Measurements from ENCODE around the gene PCCA.

PCCA gene

DNA sequence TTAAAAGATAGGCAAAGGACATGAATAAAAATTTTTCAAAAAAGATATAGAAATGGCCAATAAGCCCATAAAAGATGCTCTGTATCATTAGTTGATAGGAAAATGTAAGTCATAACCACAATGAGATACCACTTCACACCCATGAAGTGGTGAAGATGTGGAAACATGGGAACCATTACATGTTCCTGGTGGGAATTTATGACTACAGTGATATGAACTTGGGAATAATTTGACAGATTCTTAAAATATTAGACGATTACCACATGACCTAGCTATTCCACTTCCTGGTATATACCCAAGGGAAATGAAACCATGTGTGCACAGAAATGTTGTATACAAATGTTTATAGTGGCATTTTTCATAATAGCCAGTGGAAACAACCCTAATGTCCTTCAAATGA, 267.5 kb downstream of the PCCA start:
- in situ Hi-C loops (cut with MboI; ENCODE audit: low pct_unique_long_range_greater_than_20kb, low sequenced_read_pairs, unreplicated experiment) = no loop called here
- TF ChIP-seq, protein P1, sequence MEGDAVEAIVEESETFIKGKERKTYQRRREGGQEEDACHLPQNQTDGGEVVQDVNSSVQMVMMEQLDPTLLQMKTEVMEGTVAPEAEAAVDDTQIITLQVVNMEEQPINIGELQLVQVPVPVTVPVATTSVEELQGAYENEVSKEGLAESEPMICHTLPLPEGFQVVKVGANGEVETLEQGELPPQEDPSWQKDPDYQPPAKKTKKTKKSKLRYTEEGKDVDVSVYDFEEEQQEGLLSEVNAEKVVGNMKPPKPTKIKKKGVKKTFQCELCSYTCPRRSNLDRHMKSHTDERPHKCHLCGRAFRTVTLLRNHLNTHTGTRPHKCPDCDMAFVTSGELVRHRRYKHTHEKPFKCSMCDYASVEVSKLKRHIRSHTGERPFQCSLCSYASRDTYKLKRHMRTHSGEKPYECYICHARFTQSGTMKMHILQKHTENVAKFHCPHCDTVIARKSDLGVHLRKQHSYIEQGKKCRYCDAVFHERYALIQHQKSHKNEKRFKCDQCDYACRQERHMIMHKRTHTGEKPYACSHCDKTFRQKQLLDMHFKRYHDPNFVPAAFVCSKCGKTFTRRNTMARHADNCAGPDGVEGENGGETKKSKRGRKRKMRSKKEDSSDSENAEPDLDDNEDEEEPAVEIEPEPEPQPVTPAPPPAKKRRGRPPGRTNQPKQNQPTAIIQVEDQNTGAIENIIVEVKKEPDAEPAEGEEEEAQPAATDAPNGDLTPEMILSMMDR (IDR thresholded peaks at IDR 0.05; ENCODE audit: extremely low read depth, insufficient read depth, missing control alignments) = no peak
- DNase-seq (ENCODE audit: low spot score) = no peak

DNA sequence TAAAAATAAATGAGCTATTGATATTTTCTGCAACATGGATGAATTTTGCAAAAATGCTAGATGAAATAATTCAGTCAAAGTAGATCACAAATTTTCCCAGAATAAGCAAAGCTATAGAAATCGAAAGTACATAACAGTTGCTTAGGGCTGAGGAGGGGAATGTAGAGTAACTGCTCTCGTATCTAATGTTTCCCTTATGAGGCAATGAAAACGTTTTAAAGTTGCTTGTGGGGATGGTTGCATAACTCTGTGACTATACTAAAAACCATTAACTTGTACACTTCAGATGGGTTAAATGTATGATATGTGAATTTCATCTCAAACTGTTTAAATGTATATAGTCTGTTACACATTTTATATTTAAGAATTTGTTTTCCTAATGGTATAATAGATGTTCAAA, 268.0 kb downstream of the PCCA start:
- TF ChIP-seq, protein P1 (IDR thresholded peaks at IDR 0.05; ENCODE audit: extremely low read depth, insufficient read depth, missing control alignments) = no peak
- in situ Hi-C loops (cut with MboI; ENCODE audit: low pct_unique_long_range_greater_than_20kb, low sequenced_read_pairs, unreplicated experiment) = no loop called here
- no peak for DNase-seq (ENCODE audit: low spot score)

DNA sequence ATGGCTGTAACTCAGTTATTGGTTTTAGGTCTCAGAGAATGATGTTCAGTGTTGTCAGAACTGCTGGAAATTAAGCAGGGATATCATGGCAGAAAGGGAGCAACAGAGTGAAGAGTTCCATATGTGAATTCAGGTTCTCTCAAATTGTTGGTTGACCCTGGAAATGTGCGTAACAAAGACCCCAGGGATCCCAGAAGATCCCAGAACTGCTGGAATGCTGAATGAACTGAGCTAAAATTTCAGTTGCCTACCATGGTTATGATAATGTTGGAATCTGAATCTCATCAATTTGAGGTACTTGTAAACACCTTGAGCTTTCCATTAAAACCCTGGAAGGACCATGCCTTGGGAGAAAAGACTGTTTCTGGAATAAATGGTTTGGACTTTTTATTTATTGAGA, 268.9 kb downstream of the PCCA start:
- no peak for DNase-seq (ENCODE audit: low spot score)
- in situ Hi-C loops (cut with MboI; ENCODE audit: low pct_unique_long_range_greater_than_20kb, low sequenced_read_pairs, unreplicated experiment) = no loop called here
- TF ChIP-seq, protein P1 (IDR thresholded peaks at IDR 0.05; ENCODE audit: extremely low read depth, insufficient read depth, missing control alignments) = no peak

DNA sequence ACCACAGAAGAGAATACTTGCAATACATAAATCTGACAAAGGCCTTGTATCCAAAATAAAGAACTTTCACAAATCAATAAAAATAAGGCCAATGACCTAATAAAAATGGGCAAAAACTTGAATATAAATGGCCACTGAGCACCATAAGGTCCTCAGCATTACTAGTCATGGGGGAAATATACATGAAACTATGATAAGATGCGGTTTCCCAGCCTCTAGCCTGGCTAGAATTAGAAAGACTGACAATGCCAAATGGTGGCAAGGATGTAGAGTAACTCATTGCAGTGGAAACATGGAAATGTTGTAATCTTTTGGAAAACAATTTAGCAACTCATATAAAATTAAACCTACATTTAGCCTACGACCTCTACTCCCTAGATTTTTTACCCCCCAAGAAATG, 272.6 kb downstream of the PCCA start:
- in situ Hi-C loops (cut with MboI; ENCODE audit: low pct_unique_long_range_greater_than_20kb, low sequenced_read_pairs, unreplicated experiment) = no loop called here
- DNase-seq (ENCODE audit: low spot score) = no peak
- TF ChIP-seq, protein P1 (IDR thresholded peaks at IDR 0.05; ENCODE audit: extremely low read depth, insufficient read depth, missing control alignments) = no peak

DNA sequence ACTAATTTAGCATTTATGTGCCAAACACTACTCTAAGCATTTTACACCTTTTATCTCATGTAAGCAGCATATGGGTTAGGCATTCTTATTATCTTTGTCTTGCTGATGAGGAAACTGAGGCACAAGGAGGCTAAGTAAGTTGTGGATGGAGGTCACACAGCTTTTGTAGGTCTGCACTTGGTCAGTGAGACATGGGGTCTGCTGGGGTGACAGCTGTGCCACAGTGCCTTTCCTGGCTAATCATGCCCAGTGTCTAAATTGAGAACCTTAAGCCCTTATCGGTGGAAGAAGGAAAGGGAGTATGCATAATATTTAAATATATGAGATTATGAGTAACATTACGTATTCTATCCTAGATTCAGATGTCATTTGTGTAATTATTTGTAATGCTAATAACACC, 273.5 kb downstream of the PCCA start:
- TF ChIP-seq, protein P1 (IDR thresholded peaks at IDR 0.05; ENCODE audit: extremely low read depth, insufficient read depth, missing control alignments) = no peak
- in situ Hi-C loops (cut with MboI; ENCODE audit: low pct_unique_long_range_greater_than_20kb, low sequenced_read_pairs, unreplicated experiment) = no loop called here
- no peak for DNase-seq (ENCODE audit: low spot score)

DNA sequence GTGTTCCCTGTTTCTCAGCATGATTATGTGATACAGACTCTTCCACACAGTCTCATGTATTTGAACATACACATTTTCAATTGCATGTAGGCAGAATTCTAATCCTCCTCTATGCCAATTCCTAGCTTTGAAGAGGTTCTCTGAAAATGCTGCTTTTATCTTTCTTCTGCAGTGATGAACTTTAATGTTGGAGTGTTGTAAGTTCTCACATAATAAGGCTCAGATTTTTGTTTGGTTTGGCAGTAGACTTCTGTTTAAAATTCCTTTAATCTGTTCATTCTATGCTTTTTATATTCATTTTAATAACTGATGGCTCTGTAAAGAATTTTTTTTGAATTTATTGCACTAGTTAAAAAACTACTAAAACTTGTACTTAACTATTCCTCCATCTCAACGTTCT, 273.9 kb downstream of the PCCA start:
- in situ Hi-C loops (cut with MboI; ENCODE audit: low pct_unique_long_range_greater_than_20kb, low sequenced_read_pairs, unreplicated experiment) = no loop called here
- no peak for DNase-seq (ENCODE audit: low spot score)
- TF ChIP-seq, protein P1 (IDR thresholded peaks at IDR 0.05; ENCODE audit: extremely low read depth, insufficient read depth, missing control alignments) = no peak

DNA sequence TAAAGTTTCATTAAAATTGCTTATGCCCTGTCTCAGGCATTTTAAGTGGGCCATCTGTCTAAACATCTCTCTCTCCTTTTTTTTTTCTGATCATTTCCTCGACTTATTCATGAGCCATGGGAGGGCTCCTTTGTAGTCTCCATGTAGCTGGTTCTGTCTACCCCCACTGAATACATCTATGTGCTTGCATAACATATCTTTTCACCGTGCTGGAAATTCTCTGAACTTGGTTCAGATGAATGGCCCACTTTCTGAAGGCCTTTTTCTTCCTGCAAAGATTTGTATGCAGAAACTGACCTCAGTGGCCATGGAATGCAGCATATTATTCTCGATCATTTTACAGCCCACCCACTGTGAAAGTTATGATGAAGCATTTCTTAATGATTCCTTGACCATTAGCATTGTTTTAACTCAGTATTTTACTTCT, 274.4 kb downstream of the PCCA start:
- TF ChIP-seq, protein P1 (IDR thresholded peaks at IDR 0.05; ENCODE audit: extremely low read depth, insufficient read depth, missing control alignments) = no peak
- DNase-seq (ENCODE audit: low spot score) = no peak
- in situ Hi-C loops (cut with MboI; ENCODE audit: low pct_unique_long_range_greater_than_20kb, low sequenced_read_pairs, unreplicated experiment) = no loop called here
